B cell (primary cell): ENCODE results near the gene RAB6C. TPM values are rescaled to one million over a fixed set of nuclear protein-coding genes. Genes with fewer than 3 reads are reported as not detected.
"Not testable (repeated sequence)": the region's sequence is repeated elsewhere in the genome, so short reads cannot be mapped to it uniquely, and the experiment has no call there.

Experiments
- ATAC-seq: fragments of 200-7000 bp; cut with Tn5 transposase; one replicate; pipeline ENCODE4 v1.10.0; 2021; ENCODE audit warnings: low read depth, mild to moderate bottlenecking, moderate number of reproducible peaks, moderate library complexity
- CTCF ChIA-PET: fragments of 350-600 bp; sonication (Branson Sonifier 250); formaldehyde crosslinking; loops from one replicate; lab custom pipeline; 2021; ENCODE audit warnings: antibody characterized with exemption, inconsistent platforms; lab: Charles Lee
- POLR2A ChIA-PET: fragments of 350-600 bp; sonication (Branson Sonifier 250); formaldehyde crosslinking; loops from one replicate; lab custom pipeline; 2021; ENCODE audit warnings: antibody characterized with exemption; lab: Charles Lee
- DNase-seq: peaks from one replicate; pipeline ENCODE4 v3.0.0; 2013
- H2AFZ ChIP-seq: 2 replicates; pipeline ENCODE4 v1.6.1; 2012; ENCODE audit warnings: mild to moderate bottlenecking, low read depth, low read length; ENCODE audit not compliant: insufficient read depth, poor library complexity, severe bottlenecking
- H3K27ac ChIP-seq, 2 donors: 1 replicate in 1 of 2; 2 replicates in 1 of 2; pipeline ENCODE4 v1.5.1; 2012 to 2013; ENCODE audit warnings: low read length in 2 of 2, mild to moderate bottlenecking in 2 of 2, moderate library complexity in 1 of 2
- H3K27me3 ChIP-seq, 4 experiments: fragments of 200-600 bp in 1 of 4; sonication (generic) in 1 of 4; replicated peaks in 1 of 4; 1 replicate in 2 of 4; 2 replicates in 2 of 4; pipeline versions ENCODE4 v1.6.1 to v1.7.0; 2013 to 2016; ENCODE audit warnings: low read length in 3 of 4, mild to moderate bottlenecking in 2 of 4, mixed read lengths in 1 of 4, moderate library complexity in 1 of 4; ENCODE audit not compliant: insufficient read depth in 4 of 4, control insufficient read depth in 3 of 4; ENCODE audit errors: control extremely low read depth in 1 of 4
- H3K36me3 ChIP-seq, 2 experiments: replicated peaks in 1 of 2; 1 replicate in 1 of 2; 2 replicates in 1 of 2; pipeline versions ENCODE4 v1.6.1 to v1.7.1; 2013; ENCODE audit warnings: low read length in 1 of 2; ENCODE audit not compliant: insufficient read depth in 2 of 2, control insufficient read depth in 1 of 2; ENCODE audit errors: control extremely low read depth in 1 of 2, extremely low read depth in 1 of 2
- H3K4me1 ChIP-seq, 2 donors: fragments of 200-600 bp in 1 of 2; sonication (generic) in 1 of 2; 1 replicate in 1 of 2; 2 replicates in 1 of 2; pipeline versions ENCODE4 v1.5.1 to v1.6.1; 2013 to 2017; ENCODE audit warnings: low read length in 2 of 2; ENCODE audit not compliant: control insufficient read depth in 2 of 2, insufficient read depth in 2 of 2
- H3K4me2 ChIP-seq: replicated peaks from 2 replicates; pipeline ENCODE3; 2012; ENCODE audit warnings: mild to moderate bottlenecking, low read depth, low read length; ENCODE audit not compliant: poor library complexity, severe bottlenecking
- H3K4me3 ChIP-seq, 5 experiments: fragments of 200-600 bp in 1 of 5; sonication (generic) in 1 of 5; 1 replicate in 3 of 5; 2 replicates in 2 of 5; pipeline versions ENCODE4 v1.5.1 to v1.7.0; 2011 to 2016; ENCODE audit warnings: low read length in 4 of 5, mild to moderate bottlenecking in 4 of 5, low read depth in 2 of 5, control low read depth in 1 of 5, moderate library complexity in 1 of 5; ENCODE audit not compliant: insufficient read depth in 1 of 5; ENCODE audit errors: control extremely low read depth in 1 of 5, extremely low read depth in 1 of 5
- H3K79me2 ChIP-seq: fragments of 200-600 bp; sonication (generic); one replicate; pipeline ENCODE4 v1.6.0; 2016; ENCODE audit warnings: low read length; ENCODE audit not compliant: control insufficient read depth, insufficient read depth
- H3K9ac ChIP-seq: fragments of 200-600 bp; sonication (generic); 2 replicates; pipeline ENCODE4 v1.6.1; 2017; ENCODE audit warnings: mild to moderate bottlenecking, low read length, moderate library complexity
- H3K9me3 ChIP-seq, 3 donors: one replicate each; pipeline versions ENCODE4 v1.6.1 to v1.7.1; 2013; ENCODE audit warnings: low read length in 2 of 3; ENCODE audit not compliant: control insufficient read depth in 2 of 3, insufficient read depth in 1 of 3; ENCODE audit errors: control extremely low read depth in 1 of 3
- H4K20me1 ChIP-seq: 2 replicates; pipeline ENCODE4 v1.6.0; 2012; ENCODE audit warnings: mild to moderate bottlenecking, low read length; ENCODE audit not compliant: insufficient read depth, control insufficient read depth, poor library complexity, severe bottlenecking
- H3K27ac Mint-ChIP-seq: one replicate; pipeline ENCODE4 v1.8.0; 2021; ENCODE audit warnings: mixed read lengths
- H3K27me3 Mint-ChIP-seq: one replicate; pipeline ENCODE4 v1.8.0; 2021; ENCODE audit warnings: mixed read lengths
- H3K4me1 Mint-ChIP-seq: one replicate; pipeline ENCODE4 v1.8.0; 2021; ENCODE audit warnings: mixed read lengths
- H3K4me3 Mint-ChIP-seq: one replicate; pipeline ENCODE4 v1.8.0; 2021; ENCODE audit warnings: mixed read lengths
- H3K9me3 Mint-ChIP-seq: one replicate; pipeline ENCODE4 v1.8.0; 2022; ENCODE audit warnings: mixed read lengths; ENCODE audit not compliant: insufficient read depth
- EZH2 ChIP-seq: IDR thresholded peaks from 2 replicates; pipeline ENCODE4 v1.6.1; 2012; ENCODE audit warnings: borderline replicate concordance, low read depth, mild to moderate bottlenecking, moderate library complexity, low read length; ENCODE audit not compliant: insufficient read depth, poor library complexity, severe bottlenecking
- WGBS: methylation state at CpG from one replicate; pipeline ENCODE4 v1.1.5; 2013; ENCODE audit warnings: missing lambda C conversion rate; ENCODE audit not compliant: insufficient coverage; 5-methylcytosine and 5-hydroxymethylcytosine counted together
- intact Hi-C: fragments of 100-400 bp; cut with micrococcal nuclease; formaldehyde crosslinking; loops from one replicate; pipeline ENCODE4 v1.10.0; 2022
- polyA plus RNA-seq: library from polyadenylated mRNA; depleted of rRNA; stranded (reverse); fragments of >200 nt; gene quantifications from 2 replicates; pipeline ENCODE4 v1.2.3, GENCODE V29; 2012
- total RNA-seq, 2 donors: library from RNA; stranded (reverse); fragments of 120-200 nt in 1 of 2; gene quantifications; 1 replicate in 1 of 2; 2 replicates in 1 of 2; pipeline versions ENCODE4 v1.2.3 to v1.2.4, GENCODE V29; 2013 to 2022
- TF ChIP-seq, protein P1 (sequence below): fragments of 200-600 bp; IDR thresholded peaks from one replicate; pipeline ENCODE4 v1.8.0; 2022; ENCODE audit warnings: antibody characterized with exemption, mild to moderate bottlenecking

The RAB6C gene
- total and polyA plus RNA-seq, 2 donors (not counting 1 experiment from before 2014, with no cell fraction given) = 0.09 TPM; not detected in 1

DNA sequence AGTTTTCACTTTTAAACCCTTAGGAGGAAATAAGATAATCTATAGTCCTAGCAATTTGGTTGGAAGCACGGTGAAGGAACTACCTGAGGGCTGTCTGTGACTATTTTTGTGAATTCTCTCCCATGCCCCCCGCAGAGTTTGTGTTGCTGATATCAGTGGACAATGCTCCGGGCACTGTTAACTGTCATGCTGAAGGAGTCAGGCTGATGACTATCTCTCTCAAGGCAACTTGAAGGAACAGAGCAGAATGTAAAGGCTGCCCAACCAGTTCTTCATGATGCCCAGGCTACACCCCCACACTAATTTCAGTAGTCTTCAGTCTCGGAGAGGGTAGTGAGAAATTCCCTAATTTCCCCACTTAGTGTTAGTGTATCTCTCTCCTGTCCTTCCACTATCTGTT is 21.6 kb upstream of the RAB6C start:
- no peak overlapping the region for H3K4me3 Mint-ChIP-seq
- Histone ChIP-seq H3K4me2 (no peak overlapping the region), H3K4me1 (no peaks in the 10 kb centered on the region), H2AFZ (no peak overlapping the region), H3K27me3 (no peaks in the 10 kb centered on the region), H3K4me3 (no peak overlapping the region), H3K9me3 (no peaks in the 10 kb centered on the region), H4K20me1 (no peaks in the 10 kb centered on the region), H3K9ac (no peak overlapping the region), H3K27ac (no peak overlapping the region), H3K36me3 (no peaks in the 10 kb centered on the region), H3K79me2 (no peaks in the 10 kb centered on the region)
- CTCF ChIA-PET = no interaction called here
- ATAC-seq = no peak
- TF ChIP-seq, protein P1, sequence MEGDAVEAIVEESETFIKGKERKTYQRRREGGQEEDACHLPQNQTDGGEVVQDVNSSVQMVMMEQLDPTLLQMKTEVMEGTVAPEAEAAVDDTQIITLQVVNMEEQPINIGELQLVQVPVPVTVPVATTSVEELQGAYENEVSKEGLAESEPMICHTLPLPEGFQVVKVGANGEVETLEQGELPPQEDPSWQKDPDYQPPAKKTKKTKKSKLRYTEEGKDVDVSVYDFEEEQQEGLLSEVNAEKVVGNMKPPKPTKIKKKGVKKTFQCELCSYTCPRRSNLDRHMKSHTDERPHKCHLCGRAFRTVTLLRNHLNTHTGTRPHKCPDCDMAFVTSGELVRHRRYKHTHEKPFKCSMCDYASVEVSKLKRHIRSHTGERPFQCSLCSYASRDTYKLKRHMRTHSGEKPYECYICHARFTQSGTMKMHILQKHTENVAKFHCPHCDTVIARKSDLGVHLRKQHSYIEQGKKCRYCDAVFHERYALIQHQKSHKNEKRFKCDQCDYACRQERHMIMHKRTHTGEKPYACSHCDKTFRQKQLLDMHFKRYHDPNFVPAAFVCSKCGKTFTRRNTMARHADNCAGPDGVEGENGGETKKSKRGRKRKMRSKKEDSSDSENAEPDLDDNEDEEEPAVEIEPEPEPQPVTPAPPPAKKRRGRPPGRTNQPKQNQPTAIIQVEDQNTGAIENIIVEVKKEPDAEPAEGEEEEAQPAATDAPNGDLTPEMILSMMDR = no peak
- TF ChIP-seq EZH2 = no peak
- POLR2A ChIA-PET = no interaction called here
- H3K9me3 Mint-ChIP-seq = no peaks in the 10 kb centered on the region
- H3K4me1 Mint-ChIP-seq = no peaks in the 10 kb centered on the region
- intact Hi-C loops = no loop called here
- WGBS = 77% methylated on average over 2 of the region's 4 CpGs
- no peak overlapping the region for H3K27ac Mint-ChIP-seq
- peaks cover 29% of the 10 kb centered on the region for H3K27me3 Mint-ChIP-seq
- DNase-seq = no peak

DNA sequence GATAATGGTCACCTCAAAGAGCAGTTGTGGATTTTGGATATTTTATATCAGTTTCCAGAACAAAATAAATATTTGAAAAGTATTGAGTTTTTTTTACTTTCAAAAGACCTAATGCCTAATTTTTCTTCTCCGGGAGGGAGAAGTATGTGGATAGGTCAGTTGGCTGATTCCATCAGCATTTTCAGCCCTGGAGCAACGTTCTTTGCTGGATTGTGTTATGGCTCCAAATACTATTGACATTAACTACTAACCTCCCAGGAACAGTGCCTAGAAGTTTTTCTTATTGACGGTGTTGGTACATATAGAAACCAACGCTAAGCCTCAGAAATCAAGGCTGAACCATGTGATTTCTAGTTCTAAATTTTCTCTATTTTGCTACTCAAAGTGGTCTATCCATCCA is 20.7 kb upstream of the RAB6C start:
- H3K27me3 ChIP-seq, H3K4me2 ChIP-seq, H3K79me2 ChIP-seq, ATAC-seq, H4K20me1 ChIP-seq, H2AFZ ChIP-seq, DNase-seq, H3K4me1 ChIP-seq, H3K9me3 ChIP-seq, H3K36me3 ChIP-seq, H3K27ac ChIP-seq, H3K4me3 Mint-ChIP-seq, POLR2A ChIA-PET, H3K4me3 ChIP-seq, H3K9ac ChIP-seq, CTCF ChIA-PET, H3K4me1 Mint-ChIP-seq, H3K9me3 Mint-ChIP-seq, intact Hi-C loops, H3K27ac Mint-ChIP-seq: not testable (repeated sequence)
- peaks cover 29% of the 10 kb centered on the region for H3K27me3 Mint-ChIP-seq
- WGBS = no CpG with 5 or more reads among the region's 4 CpGs

DNA sequence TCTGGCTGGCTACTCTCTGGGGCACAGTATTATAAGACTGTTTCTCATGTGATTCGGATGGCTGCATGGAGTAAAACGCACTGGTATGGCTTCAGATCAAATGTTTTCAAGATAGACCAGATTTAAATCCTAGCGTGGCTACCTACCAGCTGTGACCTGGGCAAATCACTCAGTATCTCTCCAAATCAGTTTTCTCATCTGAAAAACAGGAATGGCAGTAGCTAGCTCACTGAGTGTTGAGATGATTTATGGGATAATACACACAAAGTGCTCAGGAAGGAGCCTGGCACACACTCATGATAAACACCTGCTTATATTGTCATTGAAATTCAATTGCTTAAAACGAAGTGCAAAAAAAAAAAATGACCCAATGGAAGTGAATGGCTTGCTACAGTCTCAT is 10.9 kb upstream of the RAB6C start:
- H3K4me1 Mint-ChIP-seq, H3K79me2 ChIP-seq, H4K20me1 ChIP-seq, H3K27me3 ChIP-seq, H3K9me3 ChIP-seq, H2AFZ ChIP-seq, CTCF ChIA-PET, H3K27ac ChIP-seq, H3K4me2 ChIP-seq, H3K9ac ChIP-seq, H3K27ac Mint-ChIP-seq, intact Hi-C loops, H3K4me1 ChIP-seq, ATAC-seq, H3K36me3 ChIP-seq, H3K4me3 ChIP-seq, DNase-seq, H3K9me3 Mint-ChIP-seq, H3K4me3 Mint-ChIP-seq, POLR2A ChIA-PET: not testable (repeated sequence)
- 100% methylated on average over 2 of the region's 4 CpGs for WGBS
- peaks cover 36% of the 10 kb centered on the region for H3K27me3 Mint-ChIP-seq
